CD4-positive, alpha-beta T cell treated with Interleukin-12 subunit alpha and Interleukin-12 subunit beta, for 1 hour (primary cell): ENCODE measurements around the gene BTLA.
"Not testable (repeated sequence)": the region's sequence is repeated elsewhere in the genome, so short reads cannot be mapped to it uniquely, and the experiment has no call there.

Source experiments
- DNase-seq: peaks from one replicate; pipeline ENCODE4 v3.0.0-alpha.2; 2020

Gene BTLA

GRCh38 chr3:112437146-112438022 is 61.9 kb downstream of the BTLA start:
- DNase-seq = peak; percentile 58

- DNase-seq = no peak
Measured at GRCh38 chr3:112429960-112430359, 69.3 kb downstream of the BTLA start.

- DNase-seq = no peak
Measured at GRCh38 chr3:112427123-112427522, 72.1 kb downstream of the BTLA start.

- no peak for DNase-seq
Measured at GRCh38 chr3:112425858-112426750, 73.2 kb downstream of the BTLA start.

GRCh38 chr3:112425382-112425781 is 73.9 kb downstream of the BTLA start:
- DNase-seq = no peak

GRCh38 chr3:112424394-112424793 is 74.9 kb downstream of the BTLA start:
- DNase-seq = no peak

- not testable (repeated sequence) for DNase-seq
Measured at GRCh38 chr3:112422921-112423320, 76.4 kb downstream of the BTLA start.

- DNase-seq = not testable (repeated sequence)
Measured at GRCh38 chr3:112418526-112418925, 80.7 kb downstream of the BTLA start.

- DNase-seq = no peak
Measured at GRCh38 chr3:112417696-112418318, 81.5 kb downstream of the BTLA start.

- DNase-seq = no peak
Measured at GRCh38 chr3:112416391-112417212, 82.7 kb downstream of the BTLA start.

- no peak for DNase-seq
Measured at GRCh38 chr3:112415390-112415789, 83.9 kb downstream of the BTLA start.
